ENCODE measurements around the gene KCNQ5.

The KCNQ5 gene

GRCh38 chr6:72760114-72760793 is 138.4 kb downstream of the KCNQ5 start:
- H3K4me1 ChIP-seq (ENCODE audit: insufficient read depth, low read length) = no peaks in the 10 kb centered on the region
- no peaks in the 10 kb centered on the region for H3K36me3 ChIP-seq (ENCODE audit: insufficient read depth, low read length)
- no peak overlapping the region for H3K9ac ChIP-seq (ENCODE audit: low read depth, low read length)
- no peaks in the 10 kb centered on the region for H3K9me3 ChIP-seq (ENCODE audit: control insufficient read depth, insufficient read depth, low read length)

GRCh38 chr6:72761761-72762160 is 139.9 kb downstream of the KCNQ5 start:
- no peaks in the 10 kb centered on the region for H3K36me3 ChIP-seq (ENCODE audit: insufficient read depth, low read length)
- H3K9me3 ChIP-seq (ENCODE audit: control insufficient read depth, insufficient read depth, low read length) = no peaks in the 10 kb centered on the region

GRCh38 chr6:72769459-72770125 is 147.7 kb downstream of the KCNQ5 start:
- no peak overlapping the region for H3K9ac ChIP-seq (ENCODE audit: low read depth, low read length)
- no peaks in the 10 kb centered on the region for H3K36me3 ChIP-seq (ENCODE audit: insufficient read depth, low read length)
- no peaks in the 10 kb centered on the region for H3K4me1 ChIP-seq (ENCODE audit: insufficient read depth, low read length)
- H3K9me3 ChIP-seq (ENCODE audit: control insufficient read depth, insufficient read depth, low read length) = no peaks in the 10 kb centered on the region

More at GRCh38 chr6:72761761-72762160, 139.9 kb downstream of the KCNQ5 start:
- H3K4me1 ChIP-seq (ENCODE audit: insufficient read depth, low read length) = no peaks in the 10 kb centered on the region
- no peak overlapping the region for H3K9ac ChIP-seq (ENCODE audit: low read depth, low read length)

- Histone ChIP-seq H3K4me1 (ENCODE audit: insufficient read depth, low read length) (no peaks in the 10 kb centered on the region), H3K9me3 (ENCODE audit: control insufficient read depth, insufficient read depth, low read length) (no peaks in the 10 kb centered on the region), H3K9ac (ENCODE audit: low read depth, low read length) (no peak overlapping the region)
These were observed 149.1 kb downstream of the KCNQ5 start for GRCh38 chr6:72770959-72771358.

GRCh38 chr6:72776456-72776855 is 154.6 kb downstream of the KCNQ5 start:
- Histone ChIP-seq H3K4me1 (ENCODE audit: insufficient read depth, low read length) (no peaks in the 10 kb centered on the region), H3K9ac (ENCODE audit: low read depth, low read length) (no peak overlapping the region), H3K9me3 (ENCODE audit: control insufficient read depth, insufficient read depth, low read length) (no peaks in the 10 kb centered on the region), H3K36me3 (ENCODE audit: insufficient read depth, low read length) (no peaks in the 10 kb centered on the region)

More at GRCh38 chr6:72770959-72771358, 149.1 kb downstream of the KCNQ5 start:
- H3K36me3 ChIP-seq (ENCODE audit: insufficient read depth, low read length) = no peaks in the 10 kb centered on the region

- Histone ChIP-seq H3K9me3 (ENCODE audit: control insufficient read depth, insufficient read depth, low read length) (no peaks in the 10 kb centered on the region), H3K4me1 (ENCODE audit: insufficient read depth, low read length) (no peaks in the 10 kb centered on the region), H3K9ac (ENCODE audit: low read depth, low read length) (no peak overlapping the region), H3K36me3 (ENCODE audit: insufficient read depth, low read length) (no peaks in the 10 kb centered on the region)
These were observed 159.8 kb downstream of the KCNQ5 start for GRCh38 chr6:72781624-72782023.

- H3K9ac ChIP-seq (ENCODE audit: low read depth, low read length) = no peak overlapping the region
- 0 out of 2 replicates have a peak, but pooled peaks cover 3% of the 10 kb centered on the region for H3K4me1 ChIP-seq (ENCODE audit: insufficient read depth, low read length)
- H3K9me3 ChIP-seq (ENCODE audit: control insufficient read depth, insufficient read depth, low read length) = no peaks in the 10 kb centered on the region
- no peaks in the 10 kb centered on the region for H3K36me3 ChIP-seq (ENCODE audit: insufficient read depth, low read length)
These were observed 161.2 kb downstream of the KCNQ5 start for GRCh38 chr6:72783035-72783434.

GRCh38 chr6:72783666-72784065 is 161.8 kb downstream of the KCNQ5 start:
- H3K9ac ChIP-seq (ENCODE audit: low read depth, low read length) = no peak overlapping the region
- H3K4me1 ChIP-seq (ENCODE audit: insufficient read depth, low read length) = 0 out of 2 replicates have a peak, but pooled peaks cover 3% of the 10 kb centered on the region
- no peaks in the 10 kb centered on the region for H3K9me3 ChIP-seq (ENCODE audit: control insufficient read depth, insufficient read depth, low read length)
- H3K36me3 ChIP-seq (ENCODE audit: insufficient read depth, low read length) = no peaks in the 10 kb centered on the region

- no peaks in the 10 kb centered on the region for H3K9me3 ChIP-seq (ENCODE audit: control insufficient read depth, insufficient read depth, low read length)
- no peak overlapping the region for H3K9ac ChIP-seq (ENCODE audit: low read depth, low read length)
- H3K36me3 ChIP-seq (ENCODE audit: insufficient read depth, low read length) = no peaks in the 10 kb centered on the region
- 0 out of 2 replicates have a peak, but pooled peaks cover 3% of the 10 kb centered on the region for H3K4me1 ChIP-seq (ENCODE audit: insufficient read depth, low read length)
These were observed 162.2 kb downstream of the KCNQ5 start for GRCh38 chr6:72784071-72784470.

GRCh38 chr6:72784581-72784980 is 162.7 kb downstream of the KCNQ5 start:
- no peaks in the 10 kb centered on the region for H3K36me3 ChIP-seq (ENCODE audit: insufficient read depth, low read length)
- no peak overlapping the region for H3K9ac ChIP-seq (ENCODE audit: low read depth, low read length)
- H3K4me1 ChIP-seq (ENCODE audit: insufficient read depth, low read length) = 0 out of 2 replicates have a peak, but pooled peaks cover 3% of the 10 kb centered on the region
- no peaks in the 10 kb centered on the region for H3K9me3 ChIP-seq (ENCODE audit: control insufficient read depth, insufficient read depth, low read length)

GRCh38 chr6:72787391-72788031 is 165.6 kb downstream of the KCNQ5 start:
- Histone ChIP-seq H3K4me1 (ENCODE audit: insufficient read depth, low read length) (0 out of 2 replicates have a peak, but pooled peaks cover 3% of the 10 kb centered on the region), H3K9ac (ENCODE audit: low read depth, low read length) (no peak overlapping the region), H3K9me3 (ENCODE audit: control insufficient read depth, insufficient read depth, low read length) (no peaks in the 10 kb centered on the region), H3K36me3 (ENCODE audit: insufficient read depth, low read length) (no peaks in the 10 kb centered on the region)

- Histone ChIP-seq H3K9me3 (ENCODE audit: control insufficient read depth, insufficient read depth, low read length) (no peaks in the 10 kb centered on the region), H3K36me3 (ENCODE audit: insufficient read depth, low read length) (no peaks in the 10 kb centered on the region), H3K4me1 (ENCODE audit: insufficient read depth, low read length) (0 out of 2 replicates have a peak, but pooled peaks cover 3% of the 10 kb centered on the region), H3K9ac (ENCODE audit: low read depth, low read length) (no peak overlapping the region)
These were observed 166.3 kb downstream of the KCNQ5 start for GRCh38 chr6:72788188-72788587.

- no peak overlapping the region for H3K9ac ChIP-seq (ENCODE audit: low read depth, low read length)
- no peaks in the 10 kb centered on the region for H3K36me3 ChIP-seq (ENCODE audit: insufficient read depth, low read length)
- H3K4me1 ChIP-seq (ENCODE audit: insufficient read depth, low read length) = 0 out of 2 replicates have a peak, but pooled peaks cover 3% of the 10 kb centered on the region
- no peaks in the 10 kb centered on the region for H3K9me3 ChIP-seq (ENCODE audit: control insufficient read depth, insufficient read depth, low read length)
These were observed 167.3 kb downstream of the KCNQ5 start for GRCh38 chr6:72789145-72789544.

GRCh38 chr6:72792692-72793091 is 170.8 kb downstream of the KCNQ5 start:
- Histone ChIP-seq H3K9me3 (ENCODE audit: control insufficient read depth, insufficient read depth, low read length) (no peaks in the 10 kb centered on the region), H3K36me3 (ENCODE audit: insufficient read depth, low read length) (no peaks in the 10 kb centered on the region), H3K9ac (ENCODE audit: low read depth, low read length) (no peak overlapping the region), H3K4me1 (ENCODE audit: insufficient read depth, low read length) (0 out of 2 replicates have a peak, but pooled peaks cover 1% of the 10 kb centered on the region)
